GM12878 (cell line): ENCODE data around the gene TCEA2. TPM values are rescaled to one million over a fixed set of nuclear protein-coding genes. Genes with fewer than 3 reads are reported as not detected.

ENCODE experiments used
- ATAC-seq: fragments of 200-7000 bp; cut with Tn5 transposase; 3 replicates; pipeline ENCODE4 v1.9.1; 2020; ENCODE audit warnings: mild to moderate bottlenecking, moderate library complexity
- BruUV-seq: library from RNA; stranded (reverse); fragments of 400-500 nt; replicated peaks from 2 replicates; lab custom pipeline; 2021; lab: Mats Ljungman, UMichigan
- CTCF ChIA-PET: fragments of 300-600 bp; sonication (Branson Sonifier 250); formaldehyde crosslinking; extraction: SDS; loops from one replicate; lab custom pipeline; 2021; ENCODE audit warnings: inconsistent platforms; lab: Yijun Ruan, JAX
- POLR2A ChIA-PET: fragments of 350-600 bp; formaldehyde crosslinking; extraction: SDS; loops from one replicate; lab custom pipeline; 2021; ENCODE audit warnings: inconsistent platforms; lab: Charles Lee
- RAD21 ChIA-PET: fragments of 300-600 bp; sonication (Branson Sonifier 250); formaldehyde crosslinking; loops from one replicate; lab custom pipeline; 2023; ENCODE audit warnings: antibody characterized with exemption; ENCODE audit not compliant: unreplicated experiment; lab: Charles Lee
- SMC1A ChIA-PET: fragments of 300-600 bp; sonication (Branson Sonifier 250); formaldehyde crosslinking; loops from one replicate; lab custom pipeline; 2023; ENCODE audit not compliant: unreplicated experiment, uncharacterized antibody; lab: Charles Lee
- DNase-seq: peaks from one replicate; pipeline ENCODE4 v3.0.0-alpha.2; 2011; ENCODE audit warnings: low read depth, low spot score
- FAIRE-seq: peaks from 3 replicates; lab custom pipeline; 2011; peaks lifted over from hg19 to GRCh38; lab: Jason Lieb, UNC
- H2AFZ ChIP-seq: 2 replicates; pipeline ENCODE4 v1.6.0; 2011; ENCODE audit warnings: low read depth, low read length, control low read depth; ENCODE audit not compliant: control insufficient read depth
- H3K27ac ChIP-seq: 2 replicates; pipeline ENCODE4 v1.5.1; 2011; ENCODE audit warnings: control low read depth; ENCODE audit not compliant: control insufficient read depth, insufficient read depth
- H3K27me3 ChIP-seq, 2 experiments: replicated peaks in 1 of 2; 2 replicates each; pipeline versions ENCODE4 v1.6.0 to v1.6.1; 2011; ENCODE audit warnings: low read length in 1 of 2; ENCODE audit not compliant: control insufficient read depth in 2 of 2, insufficient read depth in 2 of 2
- H3K36me3 ChIP-seq, 2 experiments: 2 replicates each; pipeline ENCODE4 v1.5.1; 2011; ENCODE audit warnings: low read length in 1 of 2; ENCODE audit not compliant: control insufficient read depth in 2 of 2, insufficient read depth in 2 of 2
- H3K4me1 ChIP-seq: 2 replicates; pipeline ENCODE4 v1.6.1; 2011; ENCODE audit warnings: mild to moderate bottlenecking, low read length, moderate library complexity, mixed read lengths; ENCODE audit not compliant: control insufficient read depth, insufficient read depth
- H3K4me2 ChIP-seq: 2 replicates; pipeline ENCODE4 v1.6.0; 2011; ENCODE audit warnings: control low read depth; ENCODE audit not compliant: control insufficient read depth, insufficient read depth
- H3K4me3 ChIP-seq: fragments of 200-600 bp; sonication (generic); 2 replicates; pipeline ENCODE4 v1.5.1; 2016
- H3K79me2 ChIP-seq: 2 replicates; pipeline ENCODE4 v1.6.0; 2011; ENCODE audit warnings: low read length; ENCODE audit not compliant: control insufficient read depth, insufficient read depth
- H3K9ac ChIP-seq: 2 replicates; pipeline ENCODE4 v1.8.0; 2011; ENCODE audit warnings: low read length, control low read depth, mixed read lengths; ENCODE audit not compliant: control insufficient read depth, insufficient read depth
- H3K9me3 ChIP-seq: replicated peaks from 3 replicates; pipeline ENCODE4 v1.5.1; 2011; ENCODE audit warnings: mild to moderate bottlenecking, low read length; ENCODE audit not compliant: control insufficient read depth, insufficient read depth
- H4K20me1 ChIP-seq: 2 replicates; pipeline ENCODE4 v1.6.0; 2011; ENCODE audit not compliant: control insufficient read depth, insufficient read depth
- CTCF ChIP-seq, 3 experiments: IDR thresholded peaks in 2 of 3; conservative IDR thresholded peaks in 1 of 3; 2 replicates each; pipeline ENCODE4 v1.5.1; 2011; ENCODE audit warnings: low read depth in 3 of 3, low read length in 3 of 3, mild to moderate bottlenecking in 3 of 3, control low read depth in 2 of 3, moderate library complexity in 2 of 3, inconsistent platforms in 1 of 3, mixed read lengths in 1 of 3; ENCODE audit not compliant: control insufficient read depth in 2 of 3, insufficient read depth in 1 of 3; ENCODE audit errors: extremely low read depth in 1 of 3
- HDAC2 ChIP-seq: fragments of 200-600 bp; sonication (generic); IDR thresholded peaks from 2 replicates; pipeline ENCODE4 v1.6.1; 2017
- IKZF1 ChIP-seq: fragments of 450-650 bp; conservative IDR thresholded peaks from 2 replicates; pipeline ENCODE4 v1.6.1; 2017; ENCODE audit warnings: antibody characterized with exemption, mild to moderate bottlenecking
- JUND ChIP-seq: IDR thresholded peaks from 2 replicates; pipeline ENCODE4 v1.6.1; 2012; ENCODE audit warnings: low read depth, mild to moderate bottlenecking, low read length, improper control_type of control experiment, moderate library complexity
- KDM1A ChIP-seq: fragments of 200-600 bp; sonication (generic); IDR thresholded peaks from 2 replicates; pipeline ENCODE4 v1.6.1; 2016; ENCODE audit warnings: borderline replicate concordance
- NR2F1 ChIP-seq: fragments of 450-650 bp; conservative IDR thresholded peaks from 2 replicates; pipeline ENCODE4 v1.6.1; 2017; ENCODE audit warnings: mild to moderate bottlenecking
- PKNOX1 ChIP-seq: fragments of 450-650 bp; IDR thresholded peaks from 2 replicates; pipeline ENCODE4 v1.6.1; 2016; ENCODE audit warnings: mild to moderate bottlenecking
- RCOR1 ChIP-seq: conservative IDR thresholded peaks from 2 replicates; pipeline ENCODE4 v1.6.1; 2012; ENCODE audit warnings: low read depth, low read length, improper control_type of control experiment
- RUNX3 ChIP-seq: IDR thresholded peaks from 2 replicates; pipeline ENCODE4 v1.6.1; 2012; ENCODE audit warnings: low read length, inconsistent platforms
- USF1 ChIP-seq: IDR thresholded peaks from 2 replicates; pipeline ENCODE4 v1.6.1; 2011; ENCODE audit warnings: borderline replicate concordance, low read depth, mild to moderate bottlenecking, moderate library complexity, mixed read lengths, low read length; ENCODE audit not compliant: insufficient read depth; ENCODE audit errors: extremely low read length
- ZNF217 ChIP-seq: fragments of 450-650 bp; IDR thresholded peaks from 2 replicates; pipeline ENCODE4 v1.6.1; 2017; ENCODE audit warnings: antibody characterized with exemption, mild to moderate bottlenecking
- WGBS: methylation state at CpG from one replicate; pipeline ENCODE4 v1.1.6; 2016; ENCODE audit warnings: low lambda C conversion rate; ENCODE audit not compliant: insufficient replicate concordance, insufficient coverage; ENCODE audit errors: missing lambda C conversion rate; 5-methylcytosine and 5-hydroxymethylcytosine counted together
- in situ Hi-C: fragments of 300-500 bp; cut with MboI; formaldehyde crosslinking; loops from 9 replicates; pipeline ENCODE4 v1.14.3; 2018; ENCODE audit warnings: mixed read lengths
- intact Hi-C: fragments of 100-400 bp; cut with micrococcal nuclease; formaldehyde crosslinking; loops from one replicate; pipeline ENCODE4 v1.14.2; 2022; ENCODE audit not compliant: unreplicated experiment
- polyA plus RNA-seq, 11 experiments: library from polyadenylated mRNA; depleted of rRNA in 4 of 11; unstranded in 6 of 11; stranded (reverse) in 5 of 11; fragments of >200 nt; fragmentation: Nextera tagmentation in 4 of 11; fragmentation: Illumina TruSeq in 1 of 11; extraction: Ambion mirVana in 4 of 11; extraction: Trizol in 1 of 11; gene quantifications; 1 replicate in 1 of 11; 2 replicates in 10 of 11; pipeline versions ENCODE4 v1.2.1 to v1.2.3, GENCODE V29; 2011 to 2016; ENCODE audit warnings: inconsistent platforms in 2 of 11, missing spikeins in 2 of 11, low read depth in 1 of 11
- total RNA-seq, 4 experiments: library from RNA; depleted of rRNA in 3 of 4; stranded (reverse); fragments of >200 nt in 3 of 4; fragmentation: Illumina TruSeq in 1 of 4; extraction: Trizol in 1 of 4; gene quantifications; 2 replicates each; pipeline versions ENCODE4 v1.2.1 to v1.2.3, GENCODE V29; 2013 to 2021

Gene TCEA2
- total and polyA plus RNA-seq, 10 of the 15 experiments (the other 5 are each of a cell fraction or from before 2014, with no cell fraction given), result 3.4 to 42.5 (median 13.3) TPM

GRCh38 chr20:64099086-64099786 lies 36.2 kb downstream of the TCEA2 start:
- H3K4me3 ChIP-seq, result no peak overlapping the region
- in situ Hi-C loops, result no loop called here
- H3K9ac ChIP-seq, result no peak overlapping the region
- peaks cover 4 to 11% of the 10 kb centered on the region in 2 experiments; a peak in 3 of 4 replicates for H3K27me3 ChIP-seq
- no peaks in the 10 kb centered on the region for H3K9me3 ChIP-seq
- WGBS, result 53% methylated on average over 21 of the region's 21 CpGs
- ChIA-PET RAD21 (interaction anchor here (1.1 to 1.9 kb wide), 5 partner anchors 10 to 119 kb away, joined by 3 to 7 read pairs (median 6); partner anchors contain the start of genes LKAAEAR1, OPRL1, RGS19 and SAMD10), POLR2A (interaction anchor here (1.1 kb wide), 1 partner anchor 156 kb away, joined by 3 read pairs; the partner anchor contains the start of gene PCMTD2), SMC1A (interaction anchor here (1.3 to 1.7 kb wide), 2 partner anchors 22 to 60 kb away, joined by 3 to 7 read pairs; no protein-coding TSS in a partner anchor), CTCF (interaction anchor here (0.6 to 2.6 kb wide), 6 partner anchors 9 to 1131 kb away, joined by 3 to 7 read pairs (median 4); partner anchors contain the start of gene LKAAEAR1)
- no peak overlapping the region for H3K27ac ChIP-seq
- FAIRE-seq, result no peak
- DNase-seq, result no peak
- intact Hi-C loops, result no loop called here
- no peak overlapping the region for H3K4me2 ChIP-seq
- H2AFZ ChIP-seq, result no peak overlapping the region
- H3K36me3 ChIP-seq, result no peaks in the 10 kb centered on the region
- TF ChIP-seq JUND (no peak), IKZF1 (no peak), RUNX3 (no peak), KDM1A (no peak), ZNF217 (no peak), USF1 (no peak), NR2F1 (no peak), PKNOX1 (no peak), CTCF (IDR thresholded peaks at IDR 0.05 in 2 of 3, conservative IDR thresholded peaks at IDR 0.05 in 1 of 3; ENCODE audit: control insufficient read depth in 2 of 3, extremely low read depth in 1 of 3, insufficient read depth in 1 of 3, low read depth in 3 of 3, low read length in 3 of 3) (no peak), HDAC2 (no peak), RCOR1 (no peak)
- H3K79me2 ChIP-seq, result no peaks in the 10 kb centered on the region
- H3K4me1 ChIP-seq, result peaks cover 16% of the 10 kb centered on the region
- ATAC-seq, result no peak
- H4K20me1 ChIP-seq, result no peaks in the 10 kb centered on the region
- no TSS peak for BruUV-seq
